Right lobe of liver (tissue), 6 donors: Measurements from ENCODE around the gene ASPRV1. TPM values are rescaled to one million over a fixed set of nuclear protein-coding genes. Genes with fewer than 3 reads are reported as not detected.

Experiments used
- ATAC-seq, 4 donors: fragments of 200-7000 bp; cut with Tn5 transposase; one replicate each; pipeline ENCODE4 v1.9.1; 2020; ENCODE audit warnings: mild to moderate bottlenecking in 4 of 4, moderate library complexity in 4 of 4
- DNase-seq, 3 donors: peaks; one replicate each; pipeline ENCODE4 v3.0.0-alpha.2; 2020
- H3K27ac ChIP-seq, 3 donors: fragments of 200-600 bp; one replicate each; pipeline ENCODE4 v1.8.0; 2022
- H3K27me3 ChIP-seq, 2 donors: fragments of 200-600 bp; one replicate each; pipeline ENCODE4 v1.8.0; 2022
- H3K36me3 ChIP-seq, 4 donors: fragments of 200-600 bp; sonication (generic) in 1 of 4; one replicate each; pipeline versions ENCODE4 v1.5.1 to v1.8.0; 2017 to 2022; ENCODE audit warnings: control low read depth in 1 of 4
- H3K4me1 ChIP-seq, 4 donors: fragments of 200-600 bp; sonication (generic) in 1 of 4; one replicate each; pipeline versions ENCODE4 v1.5.1 to v1.8.0; 2017 to 2022; ENCODE audit warnings: control low read depth in 1 of 4
- H3K4me3 ChIP-seq, 3 donors: fragments of 200-600 bp; one replicate each; pipeline ENCODE4 v1.8.0; 2022
- H3K9me3 ChIP-seq, 4 donors: fragments of 200-600 bp; sonication (generic) in 1 of 4; one replicate each; pipeline versions ENCODE4 v1.5.1 to v1.8.0; 2017 to 2022; ENCODE audit warnings: control low read depth in 1 of 4
- POLR2A ChIP-seq: fragments of 450-650 bp; IDR thresholded peaks from one replicate; pipeline ENCODE4 v1.6.1; 2017; ENCODE audit warnings: antibody characterized with exemption, mild to moderate bottlenecking
- WGBS: methylation state at CpG from one replicate; pipeline ENCODE4 v1.1.6; 2018; ENCODE audit warnings: low coverage, low lambda C conversion rate; ENCODE audit not compliant: insufficient coverage; ENCODE audit errors: missing lambda C conversion rate; 5-methylcytosine and 5-hydroxymethylcytosine counted together
- intact Hi-C, 2 donors: fragments of 100-400 bp; cut with DNase I; formaldehyde crosslinking; loops; one replicate each; pipeline versions ENCODE4 v1.11.2 to v1.14.1; 2022
- long read RNA-seq: library from polyadenylated mRNA; unstranded; transcript quantifications from one replicate; pipeline ENCODE4 v2.0.0, GENCODE V29; 2019
- total RNA-seq, 6 experiments: library from RNA; depleted of rRNA in 2 of 6; stranded (reverse); fragments of >200 nt in 2 of 6; fragmentation: NEBNext Ultra II Directional in 3 of 6; extraction: Animal tissue kit (Norgen Biotek cat#: 25700) in 3 of 6; gene quantifications; one replicate each; pipeline versions ENCODE4 v1.1.0 to v1.2.4, GENCODE V29; 2016 to 2023
- TF ChIP-seq, protein P1 (sequence below), 4 donors: fragments of 200-600 bp in 3 of 4; fragments of 450-650 bp in 1 of 4; IDR thresholded peaks; one replicate each; pipeline versions ENCODE4 v1.5.1 to v1.8.0; 2016 to 2022; ENCODE audit warnings: antibody characterized with exemption in 4 of 4, mild to moderate bottlenecking in 2 of 4
- donor health status: DM: no; HTN: yes; CAD: no.
- donor health status: DM: no; HTN: no; CAD: no.
- donor health status: DM: no; HTN: no; CAD: no.
- donor health status: DM: no; HTN: yes; CAD: no.
- donor health status: DM: no; HTN: yes; CAD: no.

Gene ASPRV1
- total RNA-seq: under 1 TPM; 0.31 to 0.98 (median 0.59) TPM
- long read RNA-seq: 0 reads

- Histone ChIP-seq H3K27ac (no peak within 1 kb of the TSS), H3K4me1 (no peaks in the 10 kb centered on the region), H3K9me3 (no peaks in the 10 kb centered on the region), H3K4me3 (no peak within 1 kb of the TSS), H3K36me3 (no peaks in the 10 kb centered on the region), H3K27me3 (no peaks in the 10 kb centered on the region)
- TF ChIP-seq POLR2A: no peak
- TF ChIP-seq, protein P1, sequence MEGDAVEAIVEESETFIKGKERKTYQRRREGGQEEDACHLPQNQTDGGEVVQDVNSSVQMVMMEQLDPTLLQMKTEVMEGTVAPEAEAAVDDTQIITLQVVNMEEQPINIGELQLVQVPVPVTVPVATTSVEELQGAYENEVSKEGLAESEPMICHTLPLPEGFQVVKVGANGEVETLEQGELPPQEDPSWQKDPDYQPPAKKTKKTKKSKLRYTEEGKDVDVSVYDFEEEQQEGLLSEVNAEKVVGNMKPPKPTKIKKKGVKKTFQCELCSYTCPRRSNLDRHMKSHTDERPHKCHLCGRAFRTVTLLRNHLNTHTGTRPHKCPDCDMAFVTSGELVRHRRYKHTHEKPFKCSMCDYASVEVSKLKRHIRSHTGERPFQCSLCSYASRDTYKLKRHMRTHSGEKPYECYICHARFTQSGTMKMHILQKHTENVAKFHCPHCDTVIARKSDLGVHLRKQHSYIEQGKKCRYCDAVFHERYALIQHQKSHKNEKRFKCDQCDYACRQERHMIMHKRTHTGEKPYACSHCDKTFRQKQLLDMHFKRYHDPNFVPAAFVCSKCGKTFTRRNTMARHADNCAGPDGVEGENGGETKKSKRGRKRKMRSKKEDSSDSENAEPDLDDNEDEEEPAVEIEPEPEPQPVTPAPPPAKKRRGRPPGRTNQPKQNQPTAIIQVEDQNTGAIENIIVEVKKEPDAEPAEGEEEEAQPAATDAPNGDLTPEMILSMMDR (IDR thresholded peaks at IDR 0.05): no peak
- intact Hi-C loops: no loop called here
- DNase-seq: peak in 1 of 3 donors; percentile 49
- 90% methylated on average over 2 of the region's 14 CpGs for WGBS
- no peak for ATAC-seq
These were observed at the start of gene ASPRV1 for GRCh38 chr2:69961496-69961895. ASPRV1 (minus strand) TSS chr2:69961631; CDS start chr2:69961436, 195 bp downstream.

DNA sequence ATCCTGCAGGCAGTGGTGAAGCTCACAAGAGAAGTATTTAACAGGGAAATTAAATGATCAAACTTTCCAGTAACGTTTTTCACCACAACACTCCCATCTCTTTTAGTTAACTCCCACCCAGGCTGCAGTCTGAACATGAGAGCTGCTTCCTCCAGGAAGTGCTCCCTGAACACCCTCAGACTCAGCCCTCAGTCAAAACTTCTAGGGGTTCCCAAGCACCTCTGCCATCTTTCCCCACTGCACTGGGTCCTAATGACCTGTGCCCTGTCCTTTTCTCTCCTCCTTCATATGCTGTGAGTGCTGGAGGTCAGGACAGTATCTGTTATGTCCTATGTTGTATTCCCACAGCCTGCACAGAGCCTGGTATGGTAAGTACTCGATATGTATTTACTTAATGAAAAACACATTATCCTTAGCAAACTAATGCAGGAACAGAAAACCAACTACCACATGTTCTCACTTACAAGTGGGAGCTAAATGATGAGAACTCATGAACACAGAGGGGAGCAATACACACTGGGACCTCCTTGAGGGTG is 49.2 kb upstream of the ASPRV1 start:
- TF ChIP-seq POLR2A: no peak
- TF ChIP-seq, protein P1 (IDR thresholded peaks at IDR 0.05): no peak
- Histone ChIP-seq H3K36me3 (no peaks in the 10 kb centered on the region), H3K9me3 (no peaks in the 10 kb centered on the region), H3K27ac (no peak overlapping the region), H3K4me1 (peaks cover 0 to 4% (median 0%) of the 10 kb centered on the region in 4 donors), H3K4me3 (no peak overlapping the region), H3K27me3 (no peaks in the 10 kb centered on the region)
- intact Hi-C loops: no loop called here
- DNase-seq: peak in 1 of 3 donors; percentile 39
- WGBS: 46% methylated on average over 2 of the region's 2 CpGs
- ATAC-seq: peak in 3 of 4 donors; percentile 11 to 51 (median 37)

- 71% methylated on average over 11 of the region's 12 CpGs for WGBS
- DNase-seq (peak in 2 of 3 donors; percentile 35 to 49), ATAC-seq (peak; percentile 49 to 86 (median 74))
- H3K36me3 ChIP-seq: no peaks in the 10 kb centered on the region
- H3K4me3 ChIP-seq: no peak overlapping the region
- intact Hi-C loops: no loop called here
- no peaks in the 10 kb centered on the region for H3K27me3 ChIP-seq
- peaks cover 0 to 4% (median 0%) of the 10 kb centered on the region in 4 donors for H3K4me1 ChIP-seq
- H3K9me3 ChIP-seq: no peaks in the 10 kb centered on the region
- no peak for TF ChIP-seq POLR2A
- TF ChIP-seq, protein P1 (IDR thresholded peaks at IDR 0.05): no peak
- no peak overlapping the region for H3K27ac ChIP-seq
These were observed 48.5 kb upstream of the ASPRV1 start for GRCh38 chr2:70009762-70010575.

- Histone ChIP-seq H3K4me3 (no peak overlapping the region), H3K36me3 (no peaks in the 10 kb centered on the region), H3K27ac (no peak overlapping the region), H3K9me3 (no peaks in the 10 kb centered on the region), H3K4me1 (peaks cover 0 to 4% (median 0%) of the 10 kb centered on the region in 4 donors), H3K27me3 (no peaks in the 10 kb centered on the region)
- TF ChIP-seq, protein P1 (IDR thresholded peaks at IDR 0.05): no peak
- TF ChIP-seq POLR2A: no peak
- intact Hi-C loops: no loop called here
- ATAC-seq (no peak), DNase-seq (peak in 1 of 3 donors; percentile 43)
- WGBS: 94% methylated on average over 2 of the region's 3 CpGs
These were observed 46.9 kb upstream of the ASPRV1 start for GRCh38 chr2:70008290-70008689.
